H1 (cell line): ENCODE results near the gene ALPK3. TPM values are rescaled to one million over a fixed set of nuclear protein-coding genes. Genes with fewer than 3 reads are reported as not detected.

Experiments
- MAFK ChIP-seq: IDR thresholded peaks from 2 replicates; pipeline ENCODE4 v1.6.1; 2012; ENCODE audit warnings: low read depth, mild to moderate bottlenecking, improper control_type of control experiment, low read length
- SIRT6 ChIP-seq: IDR thresholded peaks from one replicate; pipeline ENCODE4 v1.7.1; 2012; ENCODE audit warnings: low read length, inconsistent platforms
- polyA plus RNA-seq, 7 experiments: library from polyadenylated mRNA; depleted of rRNA in 3 of 7; stranded (reverse) in 5 of 7; unstranded in 2 of 7; fragments of >200 nt in 5 of 7; fragments of 200-250 nt in 2 of 7; gene quantifications; 1 replicate in 5 of 7; 2 replicates in 1 of 7; 4 replicates in 1 of 7; pipeline versions ENCODE4 v1.2.1 to v1.2.3, GENCODE V29; 2011 to 2013; ENCODE audit warnings: missing spikeins in 2 of 7, mixed read lengths in 2 of 7
- total RNA-seq: library from RNA; stranded (reverse); fragmentation: NEBNext Ultra II Directional; extraction: Animal tissue kit (Norgen Biotek cat#: 25700); gene quantifications from 2 replicates; pipeline ENCODE4 v1.2.1, GENCODE V29; 2021

The ALPK3 gene
- total and polyA plus RNA-seq, 2 of the 8 experiments (the other 6 are each of a cell fraction or from before 2014, with no cell fraction given), result 4.4 to 19.2 TPM

DNA sequence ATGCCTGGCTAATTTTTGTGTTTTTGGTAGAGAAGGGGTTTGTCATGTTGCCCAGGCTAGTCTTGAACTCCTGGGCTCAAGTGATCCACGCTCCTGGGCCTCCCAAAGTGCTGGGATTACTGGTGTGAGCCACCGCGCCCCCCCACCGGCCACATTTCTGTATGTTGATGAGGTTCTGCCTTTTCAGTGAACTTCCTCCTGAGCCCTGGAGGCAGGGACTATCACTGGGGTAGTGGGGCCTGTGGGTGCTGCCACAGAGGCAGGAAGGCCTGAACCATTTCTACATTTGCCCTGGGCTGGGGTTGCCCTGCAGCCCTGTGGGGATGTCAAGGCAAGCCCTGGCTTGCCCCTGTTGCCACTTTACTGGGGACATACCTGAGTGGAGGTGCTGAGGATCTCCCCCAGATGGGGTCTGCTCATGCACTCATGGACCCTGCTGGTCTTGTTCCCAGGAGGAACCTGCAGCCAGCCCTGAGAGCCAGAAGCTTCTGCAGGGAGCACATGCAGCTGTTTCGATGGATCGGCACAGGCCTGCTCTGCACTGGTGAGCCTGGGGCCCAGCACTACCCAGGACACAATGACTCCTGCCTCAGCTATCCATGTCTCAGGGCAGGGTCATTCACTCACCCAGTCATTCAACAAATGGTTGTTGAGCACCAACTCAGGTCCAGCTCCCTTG lies 73.0 kb downstream of the ALPK3 start (continued):
- TF ChIP-seq MAFK (no peak), SIRT6 (no peak)
- TF ChIP-seq, all 59 proteins: peak for 0
